Middle frontal gyrus (tissue), 1 donor: ENCODE data around the gene SLC7A10.
"Not testable (repeated sequence)": the region's sequence is repeated elsewhere in the genome, so short reads cannot be mapped to it uniquely, and the experiment has no call there.

Source experiments
- DNase-seq: peaks from one replicate; pipeline ENCODE4 v3.0.0-alpha.2; 2015; ENCODE audit warnings: low spot score; ENCODE audit errors: extremely low spot score

Gene SLC7A10

DNA sequence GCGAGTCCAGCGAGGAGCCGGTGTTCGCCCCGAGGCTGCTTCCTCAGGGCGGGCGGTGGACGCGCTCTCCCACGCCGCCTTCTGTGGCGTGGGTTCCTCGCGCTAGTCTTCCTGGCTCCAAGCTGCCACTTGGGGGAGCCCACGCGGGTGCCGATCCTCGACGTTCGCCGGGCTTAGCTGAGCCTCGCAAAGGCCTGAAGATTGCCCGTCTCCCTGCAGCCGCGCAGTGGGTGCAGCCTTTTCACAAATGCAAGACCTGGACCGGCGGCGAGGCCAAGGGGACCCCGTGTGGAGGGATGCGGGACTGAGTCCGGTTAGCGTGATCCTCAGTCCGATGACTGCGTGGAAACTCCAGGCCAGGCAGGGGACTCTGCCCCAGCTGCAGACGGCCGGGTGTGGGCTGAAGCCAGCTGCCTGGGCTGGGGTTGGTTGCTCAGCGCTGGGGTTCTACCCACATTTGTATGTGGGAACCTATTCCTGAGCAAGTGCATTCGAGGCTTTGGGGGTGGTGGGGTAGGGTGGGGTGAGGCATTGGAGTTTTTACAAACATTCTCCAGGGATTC, 48.2 kb downstream of the SLC7A10 start:
- peak; percentile 73 for DNase-seq

GRCh38 chr19:33176670-33177416, 48.8 kb downstream of the SLC7A10 start:
- DNase-seq, result peak; percentile 97

GRCh38 chr19:33175886-33176669, 49.6 kb downstream of the SLC7A10 start:
- DNase-seq, result no peak

DNA sequence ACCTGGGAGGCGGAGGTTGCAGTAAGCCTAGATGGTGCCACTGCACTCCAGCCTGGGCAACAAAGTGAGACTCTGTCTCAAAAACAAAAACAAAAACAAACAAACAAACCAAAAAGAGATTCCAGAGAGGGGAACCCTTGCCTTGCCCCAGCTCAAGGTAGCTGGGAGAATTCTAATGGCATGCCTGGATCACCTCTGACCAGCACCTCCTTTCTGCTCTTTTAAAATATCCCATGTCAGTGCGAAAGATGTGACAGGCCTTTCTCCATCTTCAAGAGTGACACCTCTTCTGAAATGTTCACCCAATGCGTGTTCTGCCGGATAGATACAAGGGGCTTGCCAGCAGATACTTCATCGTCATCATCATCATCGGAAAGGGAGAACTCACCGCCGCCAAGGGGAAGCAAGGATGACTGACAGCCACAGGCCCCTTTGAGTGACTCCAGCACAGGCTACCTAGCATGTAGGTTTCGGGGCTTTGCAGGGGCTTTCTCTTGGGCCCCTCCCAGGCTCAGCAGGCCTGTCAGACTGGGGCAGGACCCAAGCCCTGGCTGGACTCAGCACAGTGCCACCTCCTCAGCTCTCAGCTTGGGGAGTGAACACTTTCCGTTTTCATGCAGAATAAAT, 50.4 kb downstream of the SLC7A10 start:
- DNase-seq, result no peak

GRCh38 chr19:33174186-33174585, 51.5 kb downstream of the SLC7A10 start:
- no peak for DNase-seq

GRCh38 chr19:33171916-33172359, 53.7 kb downstream of the SLC7A10 start:
- no peak for DNase-seq

DNA sequence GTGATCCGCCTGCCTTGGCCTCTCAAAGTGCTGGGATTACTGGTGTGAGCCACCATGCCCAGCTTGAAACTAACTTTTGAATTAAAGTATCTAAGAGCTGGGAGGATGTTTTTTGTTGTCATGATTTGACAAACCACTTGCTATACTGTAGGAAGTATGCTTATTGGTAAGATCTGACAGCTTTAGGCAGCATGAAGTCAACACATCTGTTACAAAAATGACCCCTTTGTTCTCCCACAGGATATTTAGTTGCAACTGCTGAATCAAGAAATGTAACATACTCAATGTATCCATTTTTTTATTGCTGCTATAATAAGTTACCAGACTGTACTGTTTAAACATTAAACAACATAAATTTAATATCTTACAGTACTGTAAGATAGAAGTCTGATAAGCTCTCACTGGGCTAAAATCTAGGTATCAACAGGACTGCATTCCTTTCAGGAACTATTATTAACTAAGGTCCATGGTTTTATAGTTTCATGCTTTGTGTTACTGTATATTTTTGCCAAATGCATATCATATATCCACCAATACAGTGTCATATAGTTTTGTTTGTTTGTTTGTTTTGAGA, 54.3 kb downstream of the SLC7A10 start:
- DNase-seq, result no peak

GRCh38 chr19:33168528-33168927, 57.1 kb downstream of the SLC7A10 start:
- DNase-seq, result no peak

DNA sequence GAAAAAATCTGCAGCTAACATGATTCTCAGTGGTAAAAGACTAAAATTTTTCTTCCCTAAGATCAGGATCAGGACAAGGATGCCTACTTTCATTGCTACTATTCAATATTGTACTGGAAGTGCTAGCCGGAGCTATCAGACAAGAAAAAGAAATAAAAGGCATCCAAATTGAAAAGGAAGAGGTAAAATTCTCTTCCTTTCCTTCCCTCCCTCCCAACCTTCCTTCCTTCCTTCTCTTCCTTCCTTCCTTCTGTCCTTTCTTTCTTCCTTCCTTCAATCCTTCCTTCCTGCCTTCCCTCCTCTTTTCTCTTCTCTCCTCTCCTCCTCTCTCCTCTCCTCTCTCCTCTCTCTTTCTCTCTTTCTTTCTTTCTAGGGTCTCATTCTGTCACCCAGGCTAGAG, 58.2 kb downstream of the SLC7A10 start:
- no peak for DNase-seq

GRCh38 chr19:33166037-33166436, 59.6 kb downstream of the SLC7A10 start:
- DNase-seq, result not testable (repeated sequence)

DNA sequence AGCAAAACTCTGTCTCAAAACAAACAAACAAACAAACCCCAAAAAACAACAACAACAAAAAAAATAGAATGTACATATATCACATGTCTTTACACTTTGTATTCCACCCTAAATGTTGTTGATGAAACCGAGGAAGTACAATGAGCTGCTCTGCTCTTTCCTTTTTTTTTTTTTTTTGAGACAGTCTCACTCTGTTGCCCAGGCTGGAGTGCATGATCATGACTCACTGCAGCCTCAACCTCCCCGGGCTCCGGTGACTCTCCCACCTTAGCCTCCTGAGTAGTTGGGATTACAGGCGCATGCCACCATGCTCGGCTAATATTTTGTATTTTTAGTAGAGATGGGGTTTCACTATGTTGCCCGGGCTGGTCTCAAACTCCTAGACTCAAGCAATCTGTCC, 62.2 kb downstream of the SLC7A10 start:
- no peak for DNase-seq

- DNase-seq, result no peak
These were observed 64.4 kb downstream of the SLC7A10 start for GRCh38 chr19:33161201-33161600.

DNA sequence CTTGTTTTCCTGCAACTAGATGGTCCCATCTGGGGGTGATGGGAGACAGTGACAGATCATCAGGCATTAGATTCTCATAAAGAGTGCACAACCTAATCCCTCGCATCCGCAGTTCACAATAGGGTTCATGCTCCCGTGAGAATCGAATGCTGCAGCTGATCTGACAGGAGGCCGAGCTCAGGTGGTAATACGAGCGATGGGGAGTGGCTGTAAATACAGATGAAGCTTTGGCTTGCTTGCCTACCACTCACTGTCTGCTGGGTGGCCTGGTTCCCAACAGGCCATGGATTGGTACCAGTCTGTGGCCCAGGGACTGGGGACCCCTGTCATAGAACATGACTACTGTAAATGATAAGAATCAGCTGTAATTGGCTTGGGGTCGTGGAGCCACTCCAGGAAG, 65.8 kb downstream of the SLC7A10 start:
- no peak for DNase-seq

- no peak for DNase-seq
These were observed 66.5 kb downstream of the SLC7A10 start for GRCh38 chr19:33159149-33159548.
